Fibroblast of skin of back (primary cell): ENCODE measurements around the gene CACNB4.
A peak's percentile ranks its signal among the peaks of the same experiment; 100 is the strongest.
"Not testable (repeated sequence)": the region's sequence is repeated elsewhere in the genome, so short reads cannot be mapped to it uniquely, and the experiment has no call there.

Source experiments
- DNase-seq: peaks from one replicate; pipeline ENCODE4 v3.0.0-alpha.2; 2013

The CACNB4 gene

GRCh38 chr2:151937966-151938365, 160.9 kb downstream of the CACNB4 start:
- DNase-seq = no peak

- DNase-seq = no peak
Observed at GRCh38 chr2:151936626-151937025, 162.2 kb downstream of the CACNB4 start.

DNA sequence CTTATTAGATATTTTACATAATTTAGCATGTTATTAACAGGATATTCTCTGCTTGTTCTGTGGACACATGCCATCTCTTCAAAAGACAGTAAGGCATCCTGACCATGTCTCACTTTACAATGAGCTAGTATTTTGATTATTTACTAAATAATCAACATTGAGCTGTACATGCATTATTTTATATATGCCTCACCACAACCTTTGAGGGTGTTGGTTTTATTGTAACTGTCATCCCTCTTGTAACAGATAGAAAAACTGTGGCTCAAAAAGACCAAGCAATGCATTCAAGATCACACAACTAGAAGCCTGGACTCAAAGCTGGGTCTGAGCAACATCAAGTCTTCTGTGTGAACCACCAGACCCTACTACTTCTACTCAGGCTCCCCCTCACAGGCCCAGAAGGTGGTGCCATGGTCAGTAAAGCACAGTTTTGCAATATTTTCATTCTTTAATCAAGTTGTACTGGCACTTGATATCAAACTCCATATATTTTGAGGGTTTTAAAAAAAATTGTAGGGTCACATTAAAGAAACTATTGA, 165.5 kb downstream of the CACNB4 start:
- no peak for DNase-seq

GRCh38 chr2:151931756-151932155, 167.1 kb downstream of the CACNB4 start:
- no peak for DNase-seq

GRCh38 chr2:151931030-151931611, 167.7 kb downstream of the CACNB4 start:
- DNase-seq = no peak

GRCh38 chr2:151930042-151930441, 168.8 kb downstream of the CACNB4 start:
- DNase-seq = no peak

DNA sequence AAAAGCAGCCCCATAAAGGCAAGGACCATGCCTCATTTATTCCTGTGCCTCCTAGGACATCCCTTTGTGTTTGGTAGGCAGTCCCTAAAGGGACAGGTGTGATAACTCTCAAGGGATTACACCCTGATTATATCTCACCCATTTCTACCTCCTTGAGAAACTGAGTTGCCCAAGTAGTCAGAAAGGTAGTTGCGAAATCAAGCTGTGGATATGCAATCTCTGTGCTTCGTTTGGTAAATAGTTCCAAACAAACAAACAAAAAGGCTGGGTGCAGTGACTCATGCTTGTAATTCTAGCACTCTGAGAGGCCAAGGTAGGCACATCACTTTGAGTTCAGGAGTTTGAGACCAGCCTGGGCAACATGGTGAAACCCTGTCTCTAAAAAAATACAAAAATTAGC, 170.5 kb downstream of the CACNB4 start:
- no peak for DNase-seq

DNA sequence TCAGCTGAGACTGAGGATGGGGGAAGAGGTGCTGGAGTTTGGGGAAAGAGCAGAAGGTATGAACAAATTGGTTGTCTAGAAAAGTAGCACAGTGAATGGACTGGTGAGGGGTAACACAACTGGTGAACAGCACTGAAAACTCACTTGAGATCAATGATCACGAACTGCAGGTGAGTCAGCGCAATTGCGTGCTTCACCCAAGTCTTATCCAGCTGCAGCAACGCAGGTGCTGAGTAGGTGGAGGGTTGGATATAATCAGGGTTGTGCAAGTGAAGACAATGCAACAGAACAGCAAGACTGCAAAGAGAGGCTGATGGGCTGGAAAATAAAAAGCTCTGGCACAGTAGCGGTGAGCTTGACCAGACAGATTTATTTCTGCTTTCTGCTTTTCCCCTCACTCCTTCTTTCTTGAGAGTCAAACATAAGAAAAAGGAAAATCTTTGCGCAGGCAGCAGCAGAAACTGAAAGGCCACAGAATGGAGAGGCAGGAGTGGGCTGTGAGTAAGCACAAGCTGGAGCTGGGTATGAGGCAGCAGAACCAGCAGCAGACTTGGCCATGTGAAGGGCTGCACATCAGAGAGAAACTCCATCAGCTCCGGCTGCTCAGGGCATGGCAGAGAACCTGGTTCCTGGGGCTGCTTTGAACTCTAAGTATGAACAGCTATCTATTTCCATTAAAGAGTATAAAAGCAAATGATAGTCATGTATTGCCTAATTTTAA, 171.2 kb downstream of the CACNB4 start:
- no peak for DNase-seq

DNA sequence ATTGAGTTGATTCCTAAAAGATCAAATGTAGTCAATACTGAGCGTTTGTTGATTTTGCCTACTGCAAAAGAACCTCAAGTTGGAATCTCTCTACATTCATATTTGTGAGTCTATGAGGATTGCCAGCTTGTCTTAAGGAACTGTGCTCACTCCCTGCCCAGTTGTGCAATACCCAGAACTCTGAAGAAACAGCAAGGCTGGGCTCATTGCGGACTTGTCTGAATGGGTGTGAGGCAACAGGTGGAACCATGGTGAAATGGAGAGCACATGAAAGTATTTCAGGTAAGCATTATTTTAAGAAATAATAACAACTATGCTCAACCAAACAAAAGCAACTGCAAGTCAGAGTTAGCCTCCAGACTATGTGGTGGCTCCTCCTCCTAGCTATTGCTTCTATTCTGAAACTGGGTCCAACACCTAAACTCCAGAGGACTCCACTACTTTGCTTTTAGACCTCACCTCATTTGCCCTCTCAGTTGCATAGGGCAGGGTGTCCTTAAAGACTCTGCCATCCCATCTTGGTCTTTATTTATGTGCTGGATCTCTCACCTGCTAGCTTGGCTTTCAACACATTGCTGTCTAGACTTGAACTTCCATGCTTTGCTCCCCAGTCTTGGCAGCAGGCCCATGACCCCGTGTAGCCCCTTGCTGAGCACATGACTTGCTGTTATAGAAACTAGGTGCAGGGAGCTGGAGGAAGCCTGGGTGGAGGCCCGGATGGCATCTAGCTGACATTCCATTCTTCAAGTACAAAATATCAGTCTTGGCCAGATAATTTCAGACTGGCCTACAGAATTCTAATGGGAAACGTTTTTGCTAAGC, 175.8 kb downstream of the CACNB4 start:
- DNase-seq = no peak

DNA sequence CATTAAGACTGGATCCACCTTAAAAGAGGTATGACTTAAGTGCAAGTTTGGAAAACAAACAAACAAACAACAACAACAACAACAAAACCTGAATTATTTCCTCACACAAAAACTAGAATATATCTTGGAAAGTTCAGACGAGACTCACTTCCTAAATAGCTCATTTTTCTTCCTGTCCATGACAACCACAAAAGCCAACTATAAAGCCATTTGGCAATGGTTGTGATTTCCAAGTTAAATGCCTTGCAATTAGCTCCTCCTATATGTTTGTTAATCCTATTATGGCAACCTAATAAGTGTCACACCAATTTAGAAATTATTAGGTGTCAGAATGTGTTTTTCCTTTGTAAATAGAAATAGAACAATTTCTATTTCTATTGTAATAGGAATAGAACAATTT, 179.1 kb downstream of the CACNB4 start:
- DNase-seq = no peak

GRCh38 chr2:151918308-151918707, 180.5 kb downstream of the CACNB4 start:
- no peak for DNase-seq

DNA sequence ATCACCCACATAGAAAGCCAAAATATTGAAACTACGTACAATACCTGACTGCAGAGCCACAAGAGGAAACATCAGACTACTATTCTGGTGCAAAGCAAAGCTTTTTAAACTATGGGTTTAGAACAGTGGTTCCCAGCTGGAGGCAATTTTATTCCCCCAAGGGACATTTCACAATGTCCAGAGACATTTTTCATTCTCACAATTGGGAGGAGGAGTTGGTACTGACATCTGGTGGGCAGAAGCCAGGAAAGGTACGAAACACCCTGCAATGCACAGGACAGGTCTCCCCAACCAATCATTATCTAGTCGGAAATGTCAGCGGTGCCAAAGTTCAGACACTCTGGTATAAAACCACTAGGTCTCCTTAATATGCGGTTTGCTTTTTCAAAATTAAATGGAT, 182.2 kb downstream of the CACNB4 start:
- DNase-seq = no peak

DNA sequence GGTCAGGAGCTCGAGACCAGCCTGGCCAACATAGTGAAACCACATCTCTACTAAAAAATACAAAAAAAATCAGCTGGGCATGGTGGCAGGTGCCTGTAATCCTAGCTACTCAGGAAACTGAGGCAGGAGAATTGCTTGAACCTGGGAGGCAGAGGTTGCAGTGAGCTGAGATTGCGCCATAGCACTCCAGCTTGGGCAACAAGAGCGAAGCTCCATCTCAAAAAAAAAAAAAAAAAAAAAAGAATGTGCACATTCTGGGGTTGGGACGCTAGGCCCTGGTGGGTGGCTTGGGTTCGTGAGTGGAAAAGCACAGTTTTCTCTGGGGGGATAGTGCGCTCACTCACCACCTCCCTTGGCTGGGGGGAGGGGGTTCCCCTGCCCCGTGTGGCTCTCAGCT, 183.2 kb downstream of the CACNB4 start:
- not testable (repeated sequence) for DNase-seq

- no peak for DNase-seq
Observed at GRCh38 chr2:151914989-151915628, 183.7 kb downstream of the CACNB4 start.

- DNase-seq = peak; percentile 33
Observed at GRCh38 chr2:151908204-151908882, 190.5 kb downstream of the CACNB4 start.

GRCh38 chr2:151907286-151908203, 191.3 kb downstream of the CACNB4 start:
- no peak for DNase-seq

- DNase-seq = no peak
Observed at GRCh38 chr2:151906633-151906998, 192.2 kb downstream of the CACNB4 start.

DNA sequence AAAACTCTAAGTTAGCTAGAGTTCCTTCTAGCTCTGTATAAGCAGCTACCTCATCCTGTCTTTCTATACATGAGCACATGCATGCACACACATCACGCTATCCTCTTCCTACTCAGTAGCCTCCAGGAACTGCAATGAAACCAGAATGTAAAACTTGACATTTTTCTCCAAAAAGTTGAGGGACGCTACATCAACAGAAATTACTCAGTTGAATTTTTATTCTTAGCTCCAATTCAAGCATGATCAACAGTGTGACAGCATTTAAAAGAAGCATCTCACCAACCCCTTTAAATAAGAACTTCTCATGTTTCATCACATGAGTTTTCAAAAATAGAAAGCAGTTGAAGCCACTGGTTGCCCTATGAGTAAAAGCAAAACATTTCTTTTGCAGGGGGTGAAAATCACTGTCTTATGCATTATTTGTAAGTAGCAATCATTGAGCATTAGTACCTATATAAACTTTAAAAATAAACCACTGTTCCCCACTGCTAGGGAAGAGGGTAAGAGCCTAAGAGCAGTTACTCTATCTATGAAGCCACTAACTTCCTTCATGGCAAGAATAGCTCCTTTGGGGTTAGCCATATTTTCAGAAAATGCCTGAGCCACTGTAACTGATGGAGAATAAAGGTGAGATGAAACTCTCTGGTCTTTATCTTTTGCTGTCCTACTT, 192.7 kb downstream of the CACNB4 start:
- DNase-seq = no peak

DNA sequence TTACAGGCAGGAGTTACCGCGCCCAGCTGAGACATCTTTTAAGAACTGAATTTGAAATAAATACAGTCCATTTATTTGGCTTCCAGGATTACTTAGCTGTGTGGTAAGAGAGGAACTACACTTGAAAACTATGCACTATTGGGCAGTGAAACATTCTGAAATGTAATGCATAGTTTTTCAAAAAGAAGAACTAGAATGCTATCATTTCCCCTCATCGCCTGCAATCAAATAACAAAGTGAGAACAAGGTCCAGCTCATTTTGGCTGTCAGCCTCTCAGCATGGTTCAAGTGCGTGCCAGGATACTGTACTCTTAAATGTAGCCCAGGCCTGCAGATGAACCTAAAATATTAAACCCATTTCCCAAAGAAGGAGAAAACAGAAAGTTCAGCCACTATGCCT, 194.0 kb downstream of the CACNB4 start:
- no peak for DNase-seq

GRCh38 chr2:151904021-151904420, 194.8 kb downstream of the CACNB4 start:
- DNase-seq = no peak

GRCh38 chr2:151902829-151903228, 196.0 kb downstream of the CACNB4 start:
- DNase-seq = no peak
